GM21526 (cell line): ENCODE data around the gene GNAT2.

Experiments
- ATAC-seq: cut with Tn5 transposase; IDR thresholded peaks from one replicate; pipeline ENCODE4 v1.9.1; 2021; ENCODE audit warnings: moderate library complexity; ENCODE audit not compliant: unreplicated experiment, low FRiP score

The GNAT2 gene

GRCh38 chr1:109643385-109644230 is 24.2 kb upstream of the GNAT2 start:
- peak; percentile 76 for ATAC-seq

DNA sequence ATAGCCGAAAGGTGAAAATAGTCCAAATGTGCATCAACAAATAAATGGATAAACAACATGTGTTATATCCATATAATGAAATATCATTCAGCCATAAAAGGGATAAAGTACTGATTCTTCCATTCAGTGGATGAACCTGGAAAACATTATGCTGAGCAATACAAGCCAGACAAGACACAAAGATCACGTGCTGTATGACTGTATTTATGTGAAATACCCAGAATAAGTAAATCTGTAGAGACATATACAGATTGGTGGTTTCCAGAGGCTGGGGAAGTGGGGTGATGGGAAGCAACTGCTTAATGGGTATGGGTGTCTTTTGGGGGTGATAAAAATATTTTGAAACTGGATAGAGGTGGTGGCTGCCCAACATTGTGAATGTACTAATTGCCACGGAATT is 23.2 kb upstream of the GNAT2 start:
- ATAC-seq = no peak

- ATAC-seq = no peak
Observed at GRCh38 chr1:109641861-109642260, 22.4 kb upstream of the GNAT2 start.

GRCh38 chr1:109641078-109641740 is 21.8 kb upstream of the GNAT2 start:
- ATAC-seq = no peak

- ATAC-seq = peak; percentile 53
Observed at GRCh38 chr1:109640285-109640865, 21.0 kb upstream of the GNAT2 start.

DNA sequence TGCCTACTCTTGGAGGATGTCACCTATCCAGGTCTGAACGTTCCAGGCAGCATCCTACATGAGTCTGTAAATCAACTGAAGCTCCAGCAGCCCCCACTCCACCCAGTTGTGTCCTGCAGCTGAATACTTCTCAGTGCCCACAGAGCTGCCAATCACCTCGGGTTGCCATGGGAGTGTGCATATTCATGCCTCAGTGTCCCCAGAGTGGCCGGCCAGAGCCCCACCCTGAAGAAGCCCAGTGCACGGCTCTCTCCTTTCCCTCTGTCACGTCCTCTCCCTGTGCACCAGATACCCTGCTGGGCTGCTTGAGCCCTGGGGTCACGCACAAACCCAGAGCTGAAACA is 20.4 kb upstream of the GNAT2 start:
- ATAC-seq = no peak

- no peak for ATAC-seq
Observed at GRCh38 chr1:109639063-109639840, 19.8 kb upstream of the GNAT2 start.

GRCh38 chr1:109637446-109637845 is 18.0 kb upstream of the GNAT2 start:
- ATAC-seq = no peak

DNA sequence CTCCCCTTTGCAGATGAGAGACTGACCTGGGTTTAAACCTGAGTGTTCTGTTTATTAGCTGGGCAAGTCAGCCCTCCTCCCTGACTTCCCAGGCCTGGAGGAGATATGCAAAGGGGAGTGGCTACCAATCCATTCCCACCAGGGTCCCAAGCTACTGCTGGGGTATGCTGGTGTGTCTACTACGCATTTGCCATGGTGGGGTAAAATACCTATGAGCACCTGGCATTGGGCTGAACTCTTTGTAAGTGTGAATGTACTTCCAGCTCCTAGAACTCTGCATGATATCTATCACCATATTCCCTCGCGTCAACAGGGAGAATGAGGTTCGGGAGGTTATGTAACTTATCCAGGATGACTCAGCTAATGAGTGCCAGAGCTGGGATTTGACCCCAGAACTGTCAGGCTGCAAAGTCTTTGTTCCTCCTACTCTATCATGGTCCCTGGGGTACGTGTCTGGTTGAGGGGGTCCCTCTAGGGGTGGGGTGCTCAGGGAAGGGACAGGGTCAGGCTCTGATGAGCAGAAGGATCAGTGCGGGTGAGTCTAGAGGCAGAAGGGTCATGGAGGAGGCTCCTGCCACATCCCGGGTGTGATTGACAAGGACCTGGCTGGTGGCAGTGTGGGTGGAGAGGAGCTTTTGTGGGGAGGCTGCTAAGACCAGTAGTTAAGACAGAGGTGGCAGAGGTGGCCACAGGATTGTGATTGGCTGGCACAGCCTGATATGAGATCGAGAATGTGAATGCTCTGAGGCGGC is 17.0 kb upstream of the GNAT2 start:
- no peak for ATAC-seq

GRCh38 chr1:109635862-109636200 is 16.4 kb upstream of the GNAT2 start:
- no peak for ATAC-seq

DNA sequence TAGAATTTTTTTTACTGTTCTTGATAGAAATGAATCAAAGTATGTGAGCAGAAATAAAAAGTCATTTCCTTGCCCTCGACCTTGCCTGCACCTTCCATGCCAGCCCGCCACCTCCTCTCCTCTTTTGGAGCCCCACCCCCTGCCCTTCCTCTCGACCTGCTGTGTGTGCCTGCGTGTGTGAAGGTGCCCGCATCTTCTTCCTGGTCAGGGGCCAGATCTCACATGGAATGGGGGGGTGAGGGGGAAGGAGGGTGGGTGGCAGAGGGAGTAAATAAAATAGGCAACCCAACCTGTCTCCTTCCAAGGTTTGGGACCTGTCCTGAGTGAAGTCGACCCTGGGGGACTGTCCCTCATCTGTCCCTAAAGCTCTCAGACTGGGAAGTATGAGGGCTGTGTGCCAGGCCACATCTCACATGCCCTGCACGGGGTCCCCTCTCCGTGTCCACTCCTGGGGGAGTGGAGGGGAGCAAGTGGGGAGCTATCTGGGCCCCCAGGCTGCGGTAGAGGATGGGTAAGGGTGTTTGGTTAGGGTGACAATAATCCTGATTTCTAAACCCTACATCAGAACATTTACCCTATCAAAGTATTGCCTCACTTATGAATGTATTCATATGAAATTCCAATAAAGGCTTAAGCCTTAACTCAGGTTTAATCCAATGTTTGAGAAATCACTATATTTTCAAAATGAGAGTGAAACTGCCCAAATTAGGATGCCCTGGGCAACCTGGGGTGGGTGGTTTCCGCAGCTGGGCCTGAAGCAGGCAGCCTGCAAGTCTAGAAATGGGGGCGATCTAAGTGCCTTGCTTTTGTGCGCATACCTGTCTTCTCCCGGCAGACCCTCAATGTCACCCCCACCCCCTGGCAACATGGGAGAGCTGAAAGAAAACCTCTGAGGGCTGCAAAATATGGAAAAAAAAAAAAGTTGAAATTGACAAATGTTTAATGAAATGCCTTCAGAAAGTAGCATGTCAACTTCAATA is 15.6 kb upstream of the GNAT2 start:
- no peak for ATAC-seq

DNA sequence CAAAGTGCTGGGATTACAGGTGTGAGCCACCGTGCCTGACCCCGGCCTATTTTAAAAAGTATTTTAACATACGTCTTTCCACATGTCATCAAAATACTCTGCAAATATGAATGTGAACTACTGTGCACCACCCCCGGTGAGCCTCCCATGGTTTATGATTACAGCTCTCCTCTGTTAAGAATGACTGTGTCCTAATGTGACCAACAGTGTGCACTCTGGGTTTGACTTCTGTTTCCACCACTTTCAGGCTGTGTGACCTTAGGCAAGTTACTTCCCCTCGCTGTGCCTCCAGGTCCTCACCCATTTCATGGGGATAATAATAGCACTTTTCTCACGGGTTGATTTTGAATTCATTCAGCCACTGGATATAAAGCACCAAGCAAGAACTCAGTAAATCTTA is 14.9 kb upstream of the GNAT2 start:
- no peak for ATAC-seq

- no peak for ATAC-seq
Observed at GRCh38 chr1:109632671-109633346, 13.4 kb upstream of the GNAT2 start.

DNA sequence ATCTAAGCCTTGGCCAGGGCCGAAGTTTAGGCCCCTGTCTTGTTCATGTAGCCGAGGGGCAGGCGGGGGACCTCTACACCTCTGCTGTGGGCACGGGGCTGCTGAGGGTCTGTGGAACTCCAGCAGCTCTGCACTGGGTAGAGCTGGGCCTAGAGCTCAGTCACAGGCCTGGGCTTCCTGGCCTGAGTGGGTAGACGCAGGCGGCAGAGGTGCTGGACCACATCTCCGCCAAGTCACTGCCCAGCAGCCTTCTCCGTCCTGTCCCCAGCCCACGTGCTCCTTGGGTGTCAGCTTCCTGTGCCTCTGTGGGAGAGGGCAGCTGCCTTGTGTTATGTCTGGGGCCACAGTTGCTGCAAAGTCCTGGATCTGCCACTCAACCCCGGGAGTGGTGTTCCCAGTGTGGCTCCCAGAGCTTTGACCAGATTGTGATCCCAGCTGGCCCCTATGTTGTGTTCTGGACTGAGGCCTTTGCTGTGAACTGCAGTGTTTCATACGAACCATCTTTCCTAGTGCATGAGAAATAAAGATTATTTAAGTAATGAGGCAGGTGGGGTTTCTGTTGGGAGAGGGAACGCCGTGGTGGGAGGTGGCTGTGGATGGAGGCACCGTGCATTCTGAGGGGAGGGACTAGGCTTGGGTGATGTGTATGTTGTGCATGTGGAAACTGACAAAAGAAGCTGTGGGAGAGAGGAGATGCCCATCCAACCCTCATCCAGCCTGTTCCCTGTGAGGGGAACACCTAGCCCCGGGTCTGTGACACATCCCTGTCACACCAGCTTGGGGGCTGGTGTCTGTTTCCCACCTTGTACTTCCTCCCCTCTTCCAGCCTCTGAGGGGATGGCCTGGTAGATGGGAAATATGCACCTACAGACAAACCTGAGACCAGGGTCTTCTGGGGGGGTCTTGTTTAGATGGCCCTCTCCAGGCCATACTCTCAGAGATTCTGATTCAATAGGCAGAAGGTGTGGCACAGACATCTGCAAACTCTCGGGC is 12.4 kb upstream of the GNAT2 start:
- ATAC-seq = no peak

DNA sequence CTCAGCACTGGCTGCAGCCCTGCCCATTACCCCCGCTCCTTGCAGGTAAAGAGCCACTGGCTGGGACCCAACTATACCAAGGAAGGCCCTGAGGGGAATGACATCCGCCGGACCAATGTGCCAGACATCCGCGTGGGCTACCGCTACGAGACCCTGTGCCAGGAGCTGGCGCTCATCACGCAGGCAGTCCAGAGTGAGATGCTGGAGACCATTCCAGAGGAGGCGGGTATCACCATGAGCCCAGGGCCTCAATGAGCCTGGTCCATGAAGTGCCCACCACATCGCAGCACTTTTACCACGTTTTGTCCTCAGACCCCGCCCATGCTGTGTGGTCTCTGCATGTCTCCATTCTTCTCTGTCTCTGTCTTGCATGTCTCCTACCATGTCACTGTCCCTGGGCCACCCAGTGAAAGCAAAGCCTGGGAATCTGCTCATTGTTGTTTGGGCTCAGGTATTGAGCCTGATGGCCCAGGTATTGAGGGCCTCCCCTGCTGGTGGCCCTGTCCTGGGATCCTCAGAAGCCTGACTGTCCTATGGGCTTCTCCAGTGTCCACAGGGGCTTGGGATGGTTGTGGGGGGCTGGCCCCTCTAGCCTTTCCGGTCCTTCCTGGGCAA is 11.6 kb upstream of the GNAT2 start:
- no peak for ATAC-seq

DNA sequence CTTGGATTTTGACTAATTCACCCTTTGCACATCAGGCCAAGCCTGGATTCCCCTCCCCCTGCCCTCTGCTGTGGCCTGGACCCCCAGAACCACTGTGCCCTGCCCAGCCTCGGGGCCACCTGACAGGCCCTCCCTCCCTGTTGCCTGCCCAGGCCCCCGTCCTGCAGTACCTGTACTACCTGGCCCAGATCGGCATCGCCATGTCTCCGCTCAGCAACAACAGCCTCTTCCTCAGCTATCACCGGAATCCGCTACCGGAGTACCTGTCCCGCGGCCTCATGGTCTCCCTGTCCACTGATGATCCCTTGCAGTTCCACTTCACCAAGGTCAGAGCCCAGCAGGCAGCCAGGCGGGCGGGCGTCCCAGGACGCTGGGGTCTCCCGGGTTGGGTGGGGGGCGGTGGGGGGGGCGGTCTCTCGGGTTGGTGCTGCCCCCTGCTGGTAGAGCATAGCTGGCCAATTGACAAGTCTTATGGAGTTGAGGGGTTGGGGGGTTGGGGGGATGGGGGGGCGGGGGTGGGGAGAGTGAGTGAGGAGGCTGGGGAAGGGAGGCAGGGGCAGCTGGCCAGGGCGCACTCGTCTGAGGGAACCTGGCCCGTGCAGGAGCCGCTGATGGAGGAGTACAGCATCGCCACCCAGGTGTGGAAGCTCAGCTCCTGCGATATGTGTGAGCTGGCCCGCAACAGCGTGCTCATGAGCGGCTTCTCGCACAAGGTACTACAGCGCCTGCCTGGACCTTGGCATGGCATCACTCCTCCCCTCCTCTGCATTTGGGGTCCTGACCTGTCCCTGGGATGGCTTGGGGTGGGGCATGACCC is 10.9 kb upstream of the GNAT2 start:
- ATAC-seq = no peak
